GM18861 (cell line): ENCODE data around the gene KLHL2.

Experiments used
- ATAC-seq: cut with Tn5 transposase; IDR thresholded peaks from one replicate; pipeline ENCODE4 v1.9.1; 2021; ENCODE audit not compliant: unreplicated experiment

Gene KLHL2

GRCh38 chr4:165360985-165361670 is 153.8 kb downstream of the KLHL2 start:
- no peak for ATAC-seq

DNA sequence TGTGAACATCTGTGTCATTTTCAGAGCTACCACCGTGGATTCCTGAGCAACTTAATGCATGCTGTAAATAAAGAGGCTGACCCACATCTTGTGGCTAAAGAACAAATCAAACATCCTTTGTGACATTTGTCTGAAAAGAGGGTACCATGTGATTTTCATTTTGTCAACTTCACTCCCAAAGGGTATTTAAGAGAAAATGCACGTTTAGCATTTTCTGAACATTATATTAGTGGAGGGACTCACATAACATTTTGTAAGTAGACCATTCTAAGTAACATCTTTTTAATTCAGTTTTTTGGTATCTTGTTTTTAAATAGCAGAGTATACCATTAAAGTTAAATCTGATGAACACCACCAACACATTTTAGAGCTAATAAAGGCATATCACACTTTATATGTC is 154.4 kb downstream of the KLHL2 start:
- ATAC-seq = no peak

- no peak for ATAC-seq
Measured at GRCh38 chr4:165364452-165365080, 157.2 kb downstream of the KLHL2 start.

- no peak for ATAC-seq
Measured at GRCh38 chr4:165367040-165367439, 159.7 kb downstream of the KLHL2 start.

DNA sequence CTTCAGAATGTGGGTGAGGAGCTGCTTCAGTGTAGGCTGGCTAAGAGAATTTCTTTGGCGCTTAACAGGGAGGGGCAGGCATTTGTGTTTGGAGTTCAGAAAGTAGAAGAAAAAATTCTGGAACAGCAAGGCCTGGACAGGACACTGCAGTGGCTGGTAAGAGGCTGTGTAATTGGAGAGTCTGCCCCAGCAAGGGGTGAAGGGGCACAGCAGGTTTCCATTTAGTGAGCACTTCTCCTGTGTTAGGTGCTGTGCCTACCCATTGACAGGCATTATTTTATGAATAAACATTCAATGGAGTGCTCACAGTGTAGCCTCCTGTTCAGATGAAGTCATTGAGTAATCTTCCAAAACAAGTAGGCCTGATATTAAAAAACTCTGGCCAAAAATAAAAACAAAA is 160.8 kb downstream of the KLHL2 start:
- no peak for ATAC-seq

DNA sequence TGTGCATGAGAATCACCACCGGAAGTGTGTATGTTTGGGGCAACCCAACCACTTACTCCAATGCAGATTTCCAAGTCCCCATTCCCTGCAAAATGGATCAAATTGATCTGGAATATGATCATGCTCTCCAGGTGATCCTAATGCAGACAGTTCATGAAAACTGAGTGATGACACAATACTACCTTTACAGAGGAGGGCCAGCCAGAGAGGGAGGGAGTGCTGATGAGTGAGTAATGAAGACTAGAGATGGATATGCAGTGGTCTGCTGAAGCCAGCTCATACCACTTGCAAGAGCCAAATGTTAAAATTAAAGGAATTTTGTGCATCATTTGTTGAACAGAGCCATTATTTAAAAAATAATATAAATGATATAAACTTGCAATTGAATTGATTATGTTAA is 161.2 kb downstream of the KLHL2 start:
- ATAC-seq = no peak

DNA sequence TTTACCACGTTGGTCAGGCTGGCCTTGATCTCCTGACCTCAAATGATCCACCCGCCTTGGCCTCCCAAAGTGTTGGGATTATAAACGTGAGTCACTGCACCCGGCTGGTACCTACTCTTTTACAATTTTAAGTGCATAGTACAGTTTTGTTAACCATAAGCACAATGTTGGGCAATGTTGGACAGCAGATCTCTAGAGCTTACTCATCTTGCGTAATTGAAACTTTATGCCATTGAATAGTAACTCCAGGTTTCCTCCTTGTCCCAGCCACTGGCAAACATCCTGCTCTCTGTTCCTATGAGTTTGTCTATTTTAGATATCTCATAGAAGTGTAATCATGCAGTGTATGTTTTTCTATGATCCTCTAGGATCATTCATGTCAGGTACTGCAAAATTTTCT is 162.2 kb downstream of the KLHL2 start:
- no peak for ATAC-seq

DNA sequence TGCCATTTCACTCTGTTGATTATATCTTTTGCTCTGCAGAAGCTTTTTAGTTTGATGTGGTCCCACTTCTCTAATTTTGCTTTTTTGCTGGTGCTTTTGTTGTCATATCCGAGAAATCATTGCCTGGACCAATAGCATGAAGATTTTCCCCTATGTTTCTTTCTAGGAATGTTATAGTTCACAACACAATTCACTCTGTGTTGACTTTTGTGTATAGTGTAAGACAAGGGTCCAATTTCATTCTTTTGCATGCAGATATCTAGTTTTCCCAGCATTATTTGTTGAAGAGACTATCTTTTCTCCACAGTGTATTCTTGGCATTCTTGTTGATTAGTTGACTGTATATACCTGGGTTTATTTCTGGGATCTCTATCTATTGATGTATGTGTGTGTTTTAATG is 163.2 kb downstream of the KLHL2 start:
- no peak for ATAC-seq
